BE2C (cell line): ENCODE measurements around the gene HS6ST2.

Experiments
- DNase-seq: peaks from one replicate; pipeline ENCODE4 v3.0.0-alpha.2; 2020
- H3K27me3 ChIP-seq: fragments of 250-450 bp; sonication (Bioruptor Pico); 2 replicates; pipeline ENCODE4 v1.5.1; 2020; ENCODE audit warnings: mild to moderate bottlenecking
- H3K36me3 ChIP-seq: fragments of 250-450 bp; sonication (Bioruptor Pico); 2 replicates; pipeline ENCODE4 v1.5.1; 2020; ENCODE audit warnings: mild to moderate bottlenecking
- H3K4me1 ChIP-seq: fragments of 250-450 bp; sonication (Bioruptor Pico); 2 replicates; pipeline ENCODE4 v1.5.1; 2020
- H3K4me3 ChIP-seq: 2 replicates; pipeline ENCODE4 v1.5.1; 2011; ENCODE audit warnings: low read depth, low read length
- H3K9me3 ChIP-seq: fragments of 250-450 bp; sonication (Bioruptor Pico); 2 replicates; pipeline ENCODE4 v1.5.1; 2020
- CTCF ChIP-seq: IDR thresholded peaks from 2 replicates; pipeline ENCODE4 v1.5.1; 2012; ENCODE audit warnings: mild to moderate bottlenecking, low read depth, low read length

HS6ST2 gene

DNA sequence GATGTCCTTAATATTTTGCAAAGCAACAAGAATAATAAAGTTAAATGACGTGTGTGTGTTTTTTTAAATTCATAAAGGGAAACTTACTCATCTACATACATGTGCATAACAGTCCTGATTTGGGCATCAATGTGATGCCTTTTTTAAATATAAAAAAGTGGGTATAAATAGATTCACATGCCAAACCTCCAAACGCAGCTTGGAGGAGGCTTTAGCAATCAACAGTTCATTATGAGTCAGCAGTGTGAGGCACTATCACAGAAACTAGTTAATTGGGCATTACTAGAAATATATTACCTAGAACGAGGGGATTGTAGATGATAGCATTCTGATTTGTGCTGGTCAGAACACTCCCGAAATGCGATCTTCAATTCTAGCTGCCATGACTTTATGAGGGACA, 115.1 kb downstream of the HS6ST2 start:
- no peak overlapping the region for H3K4me3 ChIP-seq
- no peaks in the 10 kb centered on the region for H3K36me3 ChIP-seq
- no peaks in the 10 kb centered on the region for H3K9me3 ChIP-seq
- no peak for TF ChIP-seq CTCF
- no peak for DNase-seq
- H3K27me3 ChIP-seq: no peaks in the 10 kb centered on the region
- no peaks in the 10 kb centered on the region for H3K4me1 ChIP-seq

DNA sequence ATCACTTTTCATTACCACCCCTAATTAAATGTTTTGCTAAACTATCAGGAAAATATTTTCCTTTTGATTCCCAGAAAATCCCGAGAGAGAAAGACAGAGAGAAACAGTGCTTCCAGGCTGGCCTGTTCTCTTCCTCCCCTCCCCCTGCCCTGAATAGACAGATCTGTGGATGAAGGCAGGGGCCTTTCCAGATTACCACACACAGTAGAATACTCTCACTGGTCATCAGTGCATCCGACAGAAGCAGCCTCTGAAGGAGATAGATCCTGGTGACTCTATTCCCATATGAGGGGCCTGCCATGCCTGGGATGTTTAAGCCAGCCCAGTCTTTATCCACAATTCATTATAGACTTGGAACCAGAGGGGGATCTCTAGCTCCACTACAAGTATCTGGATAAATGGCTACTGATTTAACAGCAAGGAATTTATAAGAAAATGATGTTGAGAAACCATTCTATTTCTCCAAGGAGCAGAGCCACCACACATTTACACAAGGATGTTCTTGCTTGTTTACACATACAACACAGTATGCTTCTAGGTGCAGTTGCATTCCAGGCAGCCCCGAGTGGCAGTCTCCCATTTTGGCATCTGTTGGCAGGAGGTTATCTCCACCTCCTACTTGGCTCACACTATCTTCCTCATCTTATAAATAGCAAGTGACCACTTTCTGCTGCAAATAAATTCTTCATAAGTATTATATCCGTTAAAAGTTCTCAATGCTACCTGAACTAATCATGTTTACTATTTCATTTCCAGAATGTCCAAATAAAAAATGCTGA, 115.8 kb downstream of the HS6ST2 start:
- Histone ChIP-seq H3K36me3 (no peaks in the 10 kb centered on the region), H3K27me3 (no peaks in the 10 kb centered on the region), H3K4me1 (no peaks in the 10 kb centered on the region), H3K9me3 (no peaks in the 10 kb centered on the region), H3K4me3 (no peak overlapping the region)
- no peak for DNase-seq
- no peak for TF ChIP-seq CTCF

DNA sequence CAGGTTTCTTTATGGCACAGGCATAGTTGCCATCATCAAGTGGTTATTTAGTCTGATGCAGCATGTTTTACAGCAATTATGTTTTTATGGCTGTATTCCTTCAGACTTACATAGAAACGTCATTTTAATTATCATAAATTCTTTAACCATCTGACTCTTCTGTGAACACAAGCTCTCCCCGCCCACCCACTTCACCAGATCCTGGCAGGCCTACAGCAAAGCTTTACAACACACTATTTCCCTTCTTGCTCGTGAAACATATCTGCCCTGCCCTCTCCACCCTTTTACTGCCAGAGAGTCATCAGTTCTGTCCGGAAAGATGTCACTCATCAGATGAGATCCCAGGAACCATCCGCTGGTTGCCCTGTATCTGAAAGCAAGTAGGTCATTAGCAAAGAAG, 120.5 kb downstream of the HS6ST2 start:
- no peak for DNase-seq
- H3K27me3 ChIP-seq: no peaks in the 10 kb centered on the region
- H3K4me3 ChIP-seq: no peak overlapping the region
- H3K4me1 ChIP-seq: no peaks in the 10 kb centered on the region
- TF ChIP-seq CTCF: no peak
- H3K9me3 ChIP-seq: no peaks in the 10 kb centered on the region
- no peaks in the 10 kb centered on the region for H3K36me3 ChIP-seq

- Histone ChIP-seq H3K27me3 (no peaks in the 10 kb centered on the region), H3K4me3 (no peak overlapping the region), H3K9me3 (no peaks in the 10 kb centered on the region), H3K4me1 (no peaks in the 10 kb centered on the region), H3K36me3 (no peaks in the 10 kb centered on the region)
- no peak for TF ChIP-seq CTCF
- DNase-seq: no peak
Measured at GRCh38 chrX:132837126-132837525, 121.3 kb downstream of the HS6ST2 start.

- H3K27me3 ChIP-seq: no peaks in the 10 kb centered on the region
- H3K4me3 ChIP-seq: no peak overlapping the region
- no peaks in the 10 kb centered on the region for H3K36me3 ChIP-seq
- no peaks in the 10 kb centered on the region for H3K9me3 ChIP-seq
- no peak for TF ChIP-seq CTCF
- no peaks in the 10 kb centered on the region for H3K4me1 ChIP-seq
- no peak for DNase-seq
Measured at GRCh38 chrX:132836471-132836870, 122.0 kb downstream of the HS6ST2 start.

GRCh38 chrX:132834741-132835140, 123.7 kb downstream of the HS6ST2 start:
- TF ChIP-seq CTCF: no peak

More at GRCh38 chrX:132834741-132835140, 123.7 kb downstream of the HS6ST2 start:
- Histone ChIP-seq H3K27me3 (no peaks in the 10 kb centered on the region), H3K36me3 (no peaks in the 10 kb centered on the region), H3K4me1 (no peaks in the 10 kb centered on the region), H3K4me3 (no peak overlapping the region), H3K9me3 (no peaks in the 10 kb centered on the region)
- no peak for DNase-seq
